Endothelial cell of umbilical vein (primary cell): ENCODE data around the gene L3MBTL4. TPM values are rescaled to one million over a fixed set of nuclear protein-coding genes. Genes with fewer than 3 reads are reported as not detected.

Source experiments
- BruUV-seq: library from RNA; stranded (reverse); fragments of 400-500 nt; replicated peaks from 2 replicates; lab custom pipeline; 2021; lab: Mats Ljungman, UMichigan
- CTCF ChIA-PET: fragments of 300-600, 350-600 bp; sonication (Branson Sonifier 250); formaldehyde crosslinking; loops from one replicate; lab custom pipeline; 2021; ENCODE audit warnings: antibody characterized with exemption, inconsistent platforms; lab: Charles Lee
- POLR2A ChIA-PET: fragments of 300-600, 350-600 bp; sonication (Branson Sonifier 250); formaldehyde crosslinking; loops from one replicate; lab custom pipeline; 2021; ENCODE audit warnings: antibody characterized with exemption, inconsistent platforms; lab: Charles Lee
- DNase-seq: peaks from one replicate; pipeline ENCODE4 v3.0.0-alpha.2; 2011; ENCODE audit warnings: low read depth, low spot score
- FAIRE-seq: peaks from 2 replicates; lab custom pipeline; 2011; peaks lifted over from hg19 to GRCh38; lab: Jason Lieb, UNC
- H2AFZ ChIP-seq: 2 replicates; pipeline ENCODE4 v1.6.0; 2012; ENCODE audit warnings: low read depth, low read length, control low read depth, inconsistent platforms
- H3K27ac ChIP-seq: 2 replicates; pipeline ENCODE4 v1.5.1; 2011; ENCODE audit warnings: low read depth, mild to moderate bottlenecking, control low read depth, low read length, moderate library complexity; ENCODE audit not compliant: insufficient read depth
- H3K27me3 ChIP-seq, 2 experiments: 2 replicates each; pipeline versions ENCODE4 v1.6.0 to v1.6.1; 2011; ENCODE audit warnings: low read length in 2 of 2, mixed read lengths in 1 of 2; ENCODE audit not compliant: control insufficient read depth in 2 of 2, insufficient read depth in 2 of 2
- H3K36me3 ChIP-seq, 2 experiments: 2 replicates in 1 of 2; 3 replicates in 1 of 2; pipeline ENCODE4 v1.5.1; 2011; ENCODE audit warnings: low read length in 2 of 2, mild to moderate bottlenecking in 1 of 2, moderate library complexity in 1 of 2; ENCODE audit not compliant: control insufficient read depth in 2 of 2, insufficient read depth in 2 of 2; ENCODE audit errors: extremely low read depth in 1 of 2
- H3K4me1 ChIP-seq: 3 replicates; pipeline ENCODE4 v1.5.1; 2011; ENCODE audit warnings: mild to moderate bottlenecking, low read length; ENCODE audit not compliant: control insufficient read depth, insufficient read depth; ENCODE audit errors: extremely low read depth
- H3K4me2 ChIP-seq: 2 replicates; pipeline ENCODE4 v1.6.1; 2011; ENCODE audit warnings: low read length, control low read depth, mixed read lengths; ENCODE audit not compliant: insufficient read depth
- H3K4me3 ChIP-seq, 3 experiments: fragments of 200-600 bp in 1 of 3; sonication (generic), shearing (Covaris generic) in 1 of 3; replicated peaks in 1 of 3; 2 replicates each; pipeline ENCODE4 v1.5.1; 2011 to 2016; ENCODE audit warnings: control low read depth in 3 of 3, low read length in 3 of 3, mild to moderate bottlenecking in 2 of 3, inconsistent platforms in 1 of 3, low read depth in 1 of 3, moderate library complexity in 1 of 3; ENCODE audit not compliant: insufficient read depth in 1 of 3
- H3K79me2 ChIP-seq: 2 replicates; pipeline ENCODE4 v1.6.0; 2012; ENCODE audit warnings: low read length, inconsistent platforms; ENCODE audit not compliant: control insufficient read depth, insufficient read depth
- H3K9ac ChIP-seq: replicated peaks from 2 replicates; pipeline ENCODE3; 2011; ENCODE audit warnings: low read length, control low read depth; ENCODE audit not compliant: insufficient read depth; ENCODE audit errors: extremely low read depth
- H3K9me1 ChIP-seq: replicated peaks from 3 replicates; pipeline ENCODE4 v1.6.0; 2011; ENCODE audit warnings: mild to moderate bottlenecking, low read length; ENCODE audit not compliant: control insufficient read depth, insufficient read depth; ENCODE audit errors: extremely low read depth
- H3K9me3 ChIP-seq: replicated peaks from 2 replicates; pipeline ENCODE4 v1.5.1; 2012; ENCODE audit warnings: low read length, inconsistent platforms; ENCODE audit not compliant: control insufficient read depth, insufficient read depth
- H4K20me1 ChIP-seq: replicated peaks from 2 replicates; pipeline ENCODE3; 2011; ENCODE audit warnings: mild to moderate bottlenecking, low read length; ENCODE audit not compliant: control insufficient read depth, insufficient read depth; ENCODE audit errors: extremely low read depth
- CTCF ChIP-seq, 2 donors: IDR thresholded peaks; 1 replicate in 1 of 2; 2 replicates in 1 of 2; pipeline ENCODE4 v1.5.1; 2011; ENCODE audit warnings: low read length in 2 of 2, mild to moderate bottlenecking in 2 of 2, moderate library complexity in 2 of 2, control low read depth in 1 of 2, inconsistent platforms in 1 of 2, low read depth in 1 of 2; ENCODE audit not compliant: insufficient read depth in 1 of 2; ENCODE audit errors: extremely low read depth in 1 of 2
- EZH2 ChIP-seq: IDR thresholded peaks from 2 replicates; pipeline ENCODE4 v1.6.1; 2012; ENCODE audit warnings: borderline replicate concordance, low read depth, mild to moderate bottlenecking, moderate library complexity, low read length, inconsistent platforms; ENCODE audit not compliant: severe bottlenecking
- FOS ChIP-seq: IDR thresholded peaks from 2 replicates; pipeline ENCODE4 v1.6.1; 2011; ENCODE audit warnings: mild to moderate bottlenecking, low read length, moderate library complexity, borderline replicate concordance; ENCODE audit not compliant: insufficient read depth
- GATA2 ChIP-seq: IDR thresholded peaks from 2 replicates; pipeline ENCODE4 v1.7.0; 2011; ENCODE audit warnings: low read depth, mild to moderate bottlenecking, moderate library complexity, mixed read lengths, low read length; ENCODE audit not compliant: insufficient read length, insufficient read depth
- JUN ChIP-seq: IDR thresholded peaks from 2 replicates; pipeline ENCODE4 v1.6.1; 2011; ENCODE audit warnings: borderline replicate concordance, low read depth; ENCODE audit not compliant: insufficient read length, insufficient read depth
- MAX ChIP-seq: IDR thresholded peaks from 2 replicates; pipeline ENCODE4 v1.6.1; 2011; ENCODE audit not compliant: insufficient read depth, insufficient read length
- MYC ChIP-seq: IDR thresholded peaks from one replicate; pipeline ENCODE4 v1.6.1; 2011; ENCODE audit warnings: mild to moderate bottlenecking, low read depth, low read length
- POLR2A ChIP-seq: IDR thresholded peaks from 2 replicates; pipeline ENCODE4 v1.6.1; 2012; ENCODE audit warnings: low read depth, mild to moderate bottlenecking, control low read depth, low read length
- POLR2AphosphoS5 ChIP-seq: IDR thresholded peaks from 2 replicates; pipeline ENCODE4 v1.6.1; 2012; ENCODE audit warnings: low read depth, mild to moderate bottlenecking, control low read depth, low read length, moderate library complexity; ENCODE audit not compliant: insufficient read depth
- dilution Hi-C: fragments of 300-500 bp; cut with MboI; formaldehyde crosslinking; loops from one replicate; pipeline ENCODE4 v1.15.0; 2019; ENCODE audit warnings: low sequenced_read_pairs; ENCODE audit not compliant: extremely low pct_ligation_motif_present
- intact Hi-C: fragments of 100-400 bp; cut with micrococcal nuclease; formaldehyde crosslinking; loops from one replicate; pipeline ENCODE4 v1.10.0; 2022
- polyA plus RNA-seq, 4 experiments: library from polyadenylated mRNA; depleted of rRNA in 3 of 4; stranded (reverse) in 3 of 4; unstranded in 1 of 4; fragments of >200 nt; gene quantifications; 2 replicates each; pipeline versions ENCODE4 v1.2.1 to v1.2.3, GENCODE V29; 2011 to 2012; ENCODE audit warnings: missing spikeins in 1 of 4
- total RNA-seq: library from RNA; stranded (reverse); gene quantifications from 2 replicates; pipeline ENCODE4 v1.2.3, GENCODE V29; 2021

L3MBTL4 gene
- total and polyA plus RNA-seq, 2 donors (not counting 3 experiments of a cell fraction or from before 2014, with no cell fraction given) = 0.80 TPM; not detected in 1

- dilution Hi-C loops (no loop called here), intact Hi-C loops (no loop called here)
- Histone ChIP-seq H4K20me1 (no peaks in the 10 kb centered on the region), H2AFZ (no peak overlapping the region), H3K9ac (no peak overlapping the region), H3K4me3 (no peak overlapping the region), H3K4me2 (no peak overlapping the region), H3K9me1 (no peaks in the 10 kb centered on the region), H3K4me1 (no peaks in the 10 kb centered on the region), H3K36me3 (no peaks in the 10 kb centered on the region), H3K27ac (no peak overlapping the region), H3K79me2 (no peaks in the 10 kb centered on the region), H3K27me3 (no peaks in the 10 kb centered on the region), H3K9me3 (no peaks in the 10 kb centered on the region)
- ChIA-PET POLR2A (no interaction called here), CTCF (no interaction called here)
- TF ChIP-seq EZH2 (no peak), FOS (no peak), POLR2A (no peak), POLR2AphosphoS5 (no peak), CTCF (IDR thresholded peaks at IDR 0.05; ENCODE audit: extremely low read depth in 1 of 2, insufficient read depth in 1 of 2, low read depth in 1 of 2, low read length in 2 of 2) (no peak), JUN (no peak), GATA2 (no peak), MAX (no peak), MYC (no peak)
- DNase-seq (no peak), FAIRE-seq (no peak)
- no TSS peak for BruUV-seq
Observed at GRCh38 chr18:6373187-6373586, 41.5 kb downstream of the L3MBTL4 start.
